Pulmonary artery endothelial cell (primary cell): Measurements from ENCODE around the gene NBR1. TPM values are rescaled to one million over a fixed set of nuclear protein-coding genes. Genes with fewer than 3 reads are reported as not detected.
"Not testable (repeated sequence)": the region's sequence is repeated elsewhere in the genome, so short reads cannot be mapped to it uniquely, and the experiment has no call there.

ENCODE experiments used
- DNase-seq: peaks from one replicate; pipeline ENCODE4 v3.0.0-alpha.2; 2011; ENCODE audit warnings: low read depth, low spot score
- total RNA-seq: library from RNA; depleted of rRNA; stranded (reverse); fragments of >200 nt; gene quantifications from 2 replicates; pipeline ENCODE4 v1.2.3, GENCODE V29; 2014

The NBR1 gene
- total RNA-seq, 1 donor from 2014 or later = 105 TPM

GRCh38 chr17:43213545-43213944 is 42.5 kb downstream of the NBR1 start:
- DNase-seq = no peak

GRCh38 chr17:43215341-43215740 is 44.3 kb downstream of the NBR1 start:
- no peak for DNase-seq

- no peak for DNase-seq
Measured at GRCh38 chr17:43216369-43216761, 45.4 kb downstream of the NBR1 start.

- no peak for DNase-seq
Measured at GRCh38 chr17:43216762-43217613, 46.0 kb downstream of the NBR1 start.

GRCh38 chr17:43217614-43218087 is 46.6 kb downstream of the NBR1 start:
- no peak for DNase-seq

GRCh38 chr17:43219001-43219400 is 48.0 kb downstream of the NBR1 start:
- DNase-seq = no peak

- DNase-seq = no peak
Measured at GRCh38 chr17:43219746-43220380, 48.8 kb downstream of the NBR1 start.

GRCh38 chr17:43220511-43221125 is 49.6 kb downstream of the NBR1 start:
- no peak for DNase-seq

- no peak for DNase-seq
Measured at GRCh38 chr17:43224146-43224705, 53.2 kb downstream of the NBR1 start.

- DNase-seq = no peak
Measured at GRCh38 chr17:43226393-43226792, 55.4 kb downstream of the NBR1 start.

GRCh38 chr17:43228020-43228782 is 57.2 kb downstream of the NBR1 start, which contains the start of gene CCDC200:
Gene CCDC200, minus strand, starts transcription at chr17:43228623. Its CDS starts 69 bp downstream, at chr17:43228554.
- not testable (repeated sequence) for DNase-seq

- DNase-seq = not testable (repeated sequence)
Measured at GRCh38 chr17:43231205-43232020, 60.4 kb downstream of the NBR1 start.

GRCh38 chr17:43232021-43232699 is 61.1 kb downstream of the NBR1 start:
- not testable (repeated sequence) for DNase-seq

- not testable (repeated sequence) for DNase-seq
Measured at GRCh38 chr17:43233263-43233662, 62.2 kb downstream of the NBR1 start.

- DNase-seq = not testable (repeated sequence)
Measured at GRCh38 chr17:43233877-43234276, 62.9 kb downstream of the NBR1 start, which contains the start of gene RNU2-1. Gene RNU2-1, minus strand, starts transcription at chr17:43233977.

- DNase-seq = not testable (repeated sequence)
Measured at GRCh38 chr17:43239597-43239996, 68.6 kb downstream of the NBR1 start.

- DNase-seq = not testable (repeated sequence)
Measured at GRCh38 chr17:43240596-43241352, 69.8 kb downstream of the NBR1 start.

- not testable (repeated sequence) for DNase-seq
Measured at GRCh38 chr17:43246456-43246855, 75.4 kb downstream of the NBR1 start.
